DOHH2 (cell line): Measurements from ENCODE around the gene SSNA1.

ENCODE experiments used
- H3F3A ChIP-seq: fragments of 200-600 bp; sonication (generic), shearing (Covaris generic); 2 replicates; pipeline ENCODE4 v1.6.0; 2016; ENCODE audit warnings: antibody characterized with exemption, mild to moderate bottlenecking; ENCODE audit not compliant: control insufficient read depth, insufficient read depth
- H3K27ac ChIP-seq: fragments of 200-600 bp; sonication (generic); 2 replicates; pipeline ENCODE4 v1.5.1; 2014; ENCODE audit warnings: low read depth, mild to moderate bottlenecking, low read length, moderate library complexity
- H3K27me3 ChIP-seq: fragments of 200-600 bp; sonication (generic); 2 replicates; pipeline ENCODE4 v1.6.1; 2014; ENCODE audit warnings: mild to moderate bottlenecking, low read length, mixed read lengths; ENCODE audit not compliant: control insufficient read depth
- H3K36me3 ChIP-seq: fragments of 200-600 bp; sonication (generic); 2 replicates; pipeline ENCODE4 v1.6.1; 2014; ENCODE audit warnings: mild to moderate bottlenecking, low read length, moderate library complexity, mixed read lengths; ENCODE audit not compliant: control insufficient read depth
- H3K4me1 ChIP-seq: fragments of 200-600 bp; sonication (generic); 2 replicates; pipeline ENCODE4 v1.6.1; 2014; ENCODE audit warnings: mild to moderate bottlenecking, low read length, mixed read lengths; ENCODE audit not compliant: control insufficient read depth
- H3K4me2 ChIP-seq: fragments of 200-600 bp; sonication (generic); 2 replicates; pipeline ENCODE4 v1.6.0; 2014; ENCODE audit warnings: mild to moderate bottlenecking, low read length, moderate library complexity
- H3K4me3 ChIP-seq: fragments of 200-600 bp; sonication (generic); 2 replicates; pipeline ENCODE4 v1.5.1; 2014; ENCODE audit warnings: mild to moderate bottlenecking, low read length, mixed read lengths
- H3K79me2 ChIP-seq: fragments of 200-600 bp; sonication (generic); 2 replicates; pipeline ENCODE4 v1.6.1; 2014; ENCODE audit warnings: mild to moderate bottlenecking, low read length, mixed read lengths; ENCODE audit not compliant: control insufficient read depth
- H3K9me2 ChIP-seq: fragments of 200-600 bp; sonication (generic); replicated peaks from 2 replicates; pipeline ENCODE4 v1.6.1; 2014; ENCODE audit warnings: mild to moderate bottlenecking, low read length, mixed read lengths; ENCODE audit not compliant: control insufficient read depth
- H3K9me3 ChIP-seq: fragments of 200-600 bp; sonication (generic); 2 replicates; pipeline ENCODE4 v1.6.1; 2014; ENCODE audit warnings: antibody characterized with exemption, low read length, mixed read lengths; ENCODE audit not compliant: control insufficient read depth, insufficient read depth
- H4K20me1 ChIP-seq: fragments of 200-600 bp; sonication (generic); 2 replicates; pipeline ENCODE4 v1.6.0; 2014; ENCODE audit warnings: low read depth, mild to moderate bottlenecking, antibody characterized with exemption, low read length, moderate library complexity; ENCODE audit not compliant: control insufficient read depth, insufficient read depth
- CTCF ChIP-seq: fragments of 200-600 bp; sonication (generic); IDR thresholded peaks from one replicate; pipeline ENCODE4 v1.5.1; 2014; ENCODE audit warnings: antibody characterized with exemption, mild to moderate bottlenecking, low read depth, low read length; ENCODE audit not compliant: poor library complexity, severe bottlenecking
- EZH2phosphoT487 ChIP-seq: fragments of 200-600 bp; sonication (generic); IDR thresholded peaks from 2 replicates; pipeline ENCODE4 v1.6.1; 2017; ENCODE audit warnings: borderline replicate concordance, mild to moderate bottlenecking, antibody characterized with exemption, low read length, moderate library complexity, mixed read lengths

SSNA1 gene

GRCh38 chr9:137218754-137219271 is 30.3 kb downstream of the SSNA1 start:
- H3F3A ChIP-seq: no peaks in the 10 kb centered on the region; the same call in 1 of the 2 replicates
- H3K27ac ChIP-seq: no peak overlapping the region
- no peak for TF ChIP-seq EZH2phosphoT487
- no peak for TF ChIP-seq CTCF
- no peak overlapping the region for H3K4me2 ChIP-seq
- peaks cover 10% of the 10 kb centered on the region for H3K4me1 ChIP-seq
- H3K9me3 ChIP-seq: no peaks in the 10 kb centered on the region
- peaks cover 2% of the 10 kb centered on the region for H3K79me2 ChIP-seq
- H3K4me3 ChIP-seq: no peak overlapping the region
- no peaks in the 10 kb centered on the region for H3K27me3 ChIP-seq
- no peaks in the 10 kb centered on the region for H3K9me2 ChIP-seq
- peaks cover 25% of the 10 kb centered on the region for H3K36me3 ChIP-seq
- no peaks in the 10 kb centered on the region for H4K20me1 ChIP-seq

GRCh38 chr9:137219757-137220316 is 31.4 kb downstream of the SSNA1 start:
- Histone ChIP-seq H3K36me3 (peaks cover 18% of the 10 kb centered on the region), H3K27me3 (no peaks in the 10 kb centered on the region), H4K20me1 (no peaks in the 10 kb centered on the region), H3K4me3 (no peak overlapping the region), H3F3A (peaks cover 6% of the 10 kb centered on the region), H3K4me1 (peaks cover 20% of the 10 kb centered on the region), H3K4me2 (no peak overlapping the region), H3K9me2 (no peaks in the 10 kb centered on the region), H3K27ac (no peak overlapping the region), H3K79me2 (peaks cover 5% of the 10 kb centered on the region), H3K9me3 (no peaks in the 10 kb centered on the region)
- TF ChIP-seq EZH2phosphoT487 (no peak), CTCF (no peak)

- Histone ChIP-seq H3K9me2 (no peaks in the 10 kb centered on the region), H4K20me1 (no peaks in the 10 kb centered on the region), H3K4me3 (no peak overlapping the region), H3K27me3 (no peaks in the 10 kb centered on the region), H3K4me2 (no peak overlapping the region), H3K79me2 (peaks cover 5% of the 10 kb centered on the region), H3K4me1 (peaks cover 27% of the 10 kb centered on the region), H3K9me3 (no peaks in the 10 kb centered on the region), H3K36me3 (peaks cover 16% of the 10 kb centered on the region), H3F3A (peaks cover 6% of the 10 kb centered on the region), H3K27ac (no peak overlapping the region)
- no peak for TF ChIP-seq EZH2phosphoT487
- no peak for TF ChIP-seq CTCF
Measured at GRCh38 chr9:137220317-137221094, 32.0 kb downstream of the SSNA1 start.
